ENCODE results near the gene DNM1.
"Not testable (repeated sequence)": the region's sequence is repeated elsewhere in the genome, so short reads cannot be mapped to it uniquely, and the experiment has no call there.

Gene DNM1

DNA sequence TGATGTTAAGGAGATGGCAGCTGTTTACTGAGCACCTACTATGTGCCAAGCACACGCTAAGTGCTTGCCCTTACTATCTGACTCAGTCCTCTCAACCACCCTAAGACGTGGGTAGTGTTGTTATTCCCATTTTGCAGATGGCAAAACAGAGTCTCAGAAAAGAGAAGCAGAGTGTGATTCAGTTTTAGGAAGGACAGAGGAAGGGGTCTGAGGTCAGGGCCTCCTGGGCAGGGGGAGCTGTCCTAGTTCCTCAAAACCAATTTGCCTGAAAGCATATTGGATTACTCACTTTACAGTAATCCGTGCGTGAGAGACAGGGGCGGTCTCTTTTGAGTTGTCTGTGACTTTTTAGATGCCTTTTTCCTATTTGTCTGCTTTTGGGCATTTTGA is 23.2 kb downstream of the DNM1 start:
- no peak for DNase-seq

- not testable (repeated sequence) for DNase-seq
Observed at GRCh38 chr9:128230897-128231296, 27.7 kb downstream of the DNM1 start.

- DNase-seq, result peak; percentile 20
Observed at GRCh38 chr9:128231638-128232527, 28.7 kb downstream of the DNM1 start.

- DNase-seq, result no peak
Observed at GRCh38 chr9:128232528-128233428, 29.6 kb downstream of the DNM1 start.

- no peak for DNase-seq
Observed at GRCh38 chr9:128233817-128234406, 30.7 kb downstream of the DNM1 start.

- DNase-seq, result no peak
Observed at GRCh38 chr9:128242124-128242523, 38.9 kb downstream of the DNM1 start.

GRCh38 chr9:128242828-128243214 is 39.6 kb downstream of the DNM1 start:
- DNase-seq, result peak; percentile 15

- DNase-seq, result peak; percentile 71
Observed at GRCh38 chr9:128243215-128244018, 40.2 kb downstream of the DNM1 start.

GRCh38 chr9:128244091-128244836 is 41.1 kb downstream of the DNM1 start:
- peak; percentile 13 for DNase-seq

- peak; percentile 96 for DNase-seq
Observed at GRCh38 chr9:128244837-128245231, 41.7 kb downstream of the DNM1 start.

DNA sequence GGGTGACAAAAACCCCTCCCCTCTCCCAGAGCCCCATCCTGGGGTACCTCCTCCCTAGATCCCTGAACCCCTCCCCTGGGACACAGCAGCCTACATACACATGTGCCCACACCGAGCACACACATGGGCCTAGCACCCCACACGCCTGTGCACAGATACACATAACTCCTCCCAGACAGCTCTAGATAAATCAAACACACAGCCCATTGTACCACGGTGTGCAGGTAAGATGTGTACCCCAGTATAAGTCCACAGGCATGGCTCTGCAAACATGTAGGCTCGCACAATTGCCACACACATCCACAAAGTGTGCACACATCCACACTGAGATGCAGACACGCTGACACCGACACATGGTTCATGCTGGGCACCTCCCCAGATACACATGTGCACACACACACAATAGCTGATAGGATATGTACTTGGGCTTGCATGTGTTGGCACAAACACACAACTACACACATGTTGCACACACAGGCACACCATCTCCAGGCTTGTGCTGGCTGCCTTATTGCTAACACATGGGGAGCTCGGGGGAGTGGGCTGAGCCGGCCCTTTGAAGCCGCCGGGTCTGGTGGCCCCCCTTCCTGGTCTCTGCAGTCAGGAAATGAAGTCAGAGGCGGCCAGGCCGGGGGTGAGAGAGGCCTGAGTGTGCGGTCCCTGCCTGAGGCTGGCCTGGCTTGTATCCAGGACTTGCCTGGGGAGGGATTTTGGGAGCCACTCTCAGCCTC is 42.4 kb downstream of the DNM1 start:
- peak; percentile 74 for DNase-seq

DNA sequence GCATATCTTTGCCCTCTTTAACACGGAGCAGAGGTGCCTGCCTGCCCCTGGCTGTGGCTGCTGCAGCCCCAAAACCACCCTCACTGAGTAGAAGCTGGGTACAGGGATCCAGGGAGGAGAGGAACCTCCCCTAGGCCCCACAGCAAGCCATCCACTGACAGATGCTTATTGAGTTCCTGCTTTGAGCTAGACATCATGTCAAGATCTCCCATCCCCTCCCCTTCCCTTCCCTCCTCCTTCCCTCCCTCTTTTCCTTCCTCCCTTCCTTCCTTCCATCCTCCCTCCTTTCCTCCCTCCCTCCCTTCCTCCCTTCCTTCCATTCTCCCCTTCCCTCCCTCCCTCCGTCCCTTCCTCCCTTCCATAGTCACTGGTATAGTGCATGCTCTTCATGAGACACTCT is 43.3 kb downstream of the DNM1 start:
- DNase-seq, result no peak

GRCh38 chr9:128247226-128247803 is 44.1 kb downstream of the DNM1 start:
- DNase-seq, result no peak

DNA sequence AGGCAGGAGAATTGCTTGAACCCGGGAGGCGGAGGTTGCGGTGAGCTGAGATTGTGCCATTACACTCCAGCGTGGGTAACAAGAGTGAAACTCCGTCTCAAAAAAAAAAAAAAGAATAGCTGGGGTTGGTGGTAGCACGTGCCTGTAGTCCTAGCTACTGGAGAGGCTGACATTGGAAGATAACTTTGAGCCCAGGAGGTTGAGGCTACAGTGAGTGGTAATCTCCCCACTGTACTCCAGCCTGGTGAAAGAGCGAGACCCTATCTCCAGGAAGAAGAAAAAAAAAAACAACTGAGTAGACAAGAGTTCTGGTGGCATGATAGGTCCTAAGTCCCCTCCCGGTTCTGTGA is 46.4 kb downstream of the DNM1 start:
- DNase-seq, result no peak

DNA sequence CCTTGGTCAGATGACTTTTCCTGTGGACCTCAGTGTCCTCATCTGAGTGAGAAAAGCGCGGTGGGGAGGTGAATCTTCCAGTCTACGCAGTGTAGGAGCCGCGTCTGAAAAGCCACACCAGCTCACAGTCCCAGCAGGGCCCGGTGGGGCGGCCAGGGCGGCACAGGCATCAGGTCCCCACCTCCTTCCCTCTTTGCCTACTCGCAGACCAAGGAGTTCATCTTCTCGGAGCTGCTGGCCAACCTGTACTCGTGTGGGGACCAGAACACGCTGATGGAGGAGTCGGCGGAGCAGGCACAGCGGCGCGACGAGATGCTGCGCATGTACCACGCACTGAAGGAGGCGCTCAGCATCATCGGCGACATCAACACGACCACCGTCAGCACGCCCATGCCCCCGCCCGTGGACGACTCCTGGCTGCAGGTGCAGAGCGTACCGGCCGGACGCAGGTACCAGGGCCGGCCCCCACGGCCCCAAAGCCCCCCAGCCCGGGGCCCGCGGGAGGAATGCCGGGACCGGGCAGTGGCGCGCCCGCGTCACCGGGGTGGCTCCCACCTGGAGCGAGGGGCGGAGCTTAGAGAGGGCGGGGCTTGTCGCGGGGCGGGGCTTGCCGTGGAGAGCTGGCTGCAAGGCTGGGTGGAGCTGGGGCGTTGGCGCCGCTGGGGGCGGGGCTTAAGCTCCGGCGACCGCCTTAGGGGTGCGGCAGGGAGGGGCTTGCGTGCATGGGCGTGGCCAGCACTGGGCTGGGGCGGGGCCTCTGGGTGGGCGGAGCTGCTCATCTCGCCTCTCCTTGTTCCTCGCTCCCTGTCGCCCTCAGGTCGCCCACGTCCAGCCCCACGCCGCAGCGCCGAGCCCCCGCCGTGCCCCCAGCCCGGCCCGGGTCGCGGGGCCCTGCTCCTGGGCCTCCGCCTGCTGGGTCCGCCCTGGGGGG is 47.0 kb downstream of the DNM1 start:
- DNase-seq, result peak; percentile 59

DNA sequence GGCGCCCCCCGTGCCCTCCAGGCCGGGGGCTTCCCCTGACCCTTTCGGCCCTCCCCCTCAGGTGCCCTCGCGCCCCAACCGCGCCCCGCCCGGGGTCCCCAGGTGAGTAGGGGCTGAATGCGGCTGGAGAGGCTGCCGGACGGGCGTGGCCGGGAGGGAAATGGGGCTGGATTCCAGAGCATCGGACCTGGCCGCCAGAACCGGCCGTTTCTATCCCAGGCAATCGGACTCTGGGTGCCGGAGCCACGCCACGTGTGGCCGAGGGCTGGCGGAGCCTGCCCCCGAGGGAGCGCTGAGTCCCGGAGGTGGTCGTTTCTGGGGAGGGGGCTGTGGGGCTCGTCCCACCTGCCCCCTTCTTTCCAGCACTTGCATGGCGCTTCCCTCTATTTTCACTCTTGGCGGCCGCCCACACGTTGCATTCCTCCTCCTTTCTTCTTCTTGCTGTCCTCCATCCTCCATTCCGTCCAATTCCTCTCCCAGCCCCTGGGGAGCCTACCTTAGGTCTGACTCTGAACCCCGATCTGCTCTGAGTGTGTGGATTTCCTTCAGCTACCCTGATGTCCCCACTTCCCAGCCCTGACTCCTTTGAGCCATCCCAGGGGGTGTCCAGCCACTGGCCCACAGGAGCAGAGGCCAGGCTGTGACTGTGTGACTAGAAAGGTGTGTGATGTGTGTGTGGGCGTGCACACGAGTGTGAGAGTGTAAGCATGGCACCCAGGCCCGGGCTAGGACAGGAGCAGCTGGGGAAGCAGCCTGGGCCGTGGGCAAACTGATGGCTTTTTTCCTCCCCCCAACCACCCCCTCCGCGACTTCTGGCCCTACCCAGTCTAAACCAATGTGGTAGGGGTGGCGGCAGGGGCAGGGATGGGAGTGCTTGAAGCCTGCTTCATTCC is 47.9 kb downstream of the DNM1 start:
- DNase-seq, result no peak

GRCh38 chr9:128251732-128252100 is 48.5 kb downstream of the DNM1 start:
- no peak for DNase-seq

Measured in fibroblast of skin of scalp (primary cell).